Neutrophil (primary cell): Measurements from ENCODE around the gene FAM168B.

ENCODE experiments used
- H3K27ac ChIP-seq: fragments of 200-600 bp; sonication (generic); 2 replicates; pipeline ENCODE4 v1.5.1; 2016; ENCODE audit warnings: mild to moderate bottlenecking, moderate library complexity
- H3K27me3 ChIP-seq: fragments of 200-600 bp; sonication (generic); 2 replicates; pipeline ENCODE4 v1.6.0; 2016; ENCODE audit warnings: mild to moderate bottlenecking
- H3K36me3 ChIP-seq: fragments of 200-600 bp; sonication (generic); 2 replicates; pipeline ENCODE4 v1.5.1; 2017
- H3K4me1 ChIP-seq, 2 experiments: fragments of 200-600 bp in 1 of 2; sonication (generic) in 1 of 2; 1 replicate in 1 of 2; 2 replicates in 1 of 2; pipeline versions ENCODE4 v1.5.1 to v1.6.1; 2013 to 2016; ENCODE audit warnings: low read depth in 1 of 2, low read length in 1 of 2, mild to moderate bottlenecking in 1 of 2, moderate library complexity in 1 of 2; ENCODE audit not compliant: control insufficient read depth in 1 of 2, insufficient read depth in 1 of 2
- H3K4me3 ChIP-seq, 2 experiments: fragments of 200-600 bp in 1 of 2; sonication (generic) in 1 of 2; 1 replicate in 1 of 2; 2 replicates in 1 of 2; pipeline ENCODE4 v1.5.1; 2013 to 2016; ENCODE audit warnings: low read depth in 1 of 2, low read length in 1 of 2, mild to moderate bottlenecking in 1 of 2, moderate library complexity in 1 of 2
- H3K9me3 ChIP-seq: fragments of 200-600 bp; sonication (generic); 2 replicates; pipeline ENCODE4 v1.5.1; 2016
- TF ChIP-seq, protein P1 (sequence below): fragments of 200-600 bp; sonication (generic); IDR thresholded peaks from 2 replicates; pipeline ENCODE4 v1.5.1; 2016; ENCODE audit warnings: antibody characterized with exemption

The FAM168B gene

GRCh38 chr2:131035112-131035825 lies 58.0 kb downstream of the FAM168B start:
- TF ChIP-seq, protein P1, sequence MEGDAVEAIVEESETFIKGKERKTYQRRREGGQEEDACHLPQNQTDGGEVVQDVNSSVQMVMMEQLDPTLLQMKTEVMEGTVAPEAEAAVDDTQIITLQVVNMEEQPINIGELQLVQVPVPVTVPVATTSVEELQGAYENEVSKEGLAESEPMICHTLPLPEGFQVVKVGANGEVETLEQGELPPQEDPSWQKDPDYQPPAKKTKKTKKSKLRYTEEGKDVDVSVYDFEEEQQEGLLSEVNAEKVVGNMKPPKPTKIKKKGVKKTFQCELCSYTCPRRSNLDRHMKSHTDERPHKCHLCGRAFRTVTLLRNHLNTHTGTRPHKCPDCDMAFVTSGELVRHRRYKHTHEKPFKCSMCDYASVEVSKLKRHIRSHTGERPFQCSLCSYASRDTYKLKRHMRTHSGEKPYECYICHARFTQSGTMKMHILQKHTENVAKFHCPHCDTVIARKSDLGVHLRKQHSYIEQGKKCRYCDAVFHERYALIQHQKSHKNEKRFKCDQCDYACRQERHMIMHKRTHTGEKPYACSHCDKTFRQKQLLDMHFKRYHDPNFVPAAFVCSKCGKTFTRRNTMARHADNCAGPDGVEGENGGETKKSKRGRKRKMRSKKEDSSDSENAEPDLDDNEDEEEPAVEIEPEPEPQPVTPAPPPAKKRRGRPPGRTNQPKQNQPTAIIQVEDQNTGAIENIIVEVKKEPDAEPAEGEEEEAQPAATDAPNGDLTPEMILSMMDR: no peak

GRCh38 chr2:131034122-131035051 lies 58.9 kb downstream of the FAM168B start:
- Histone ChIP-seq H3K36me3 (no peaks in the 10 kb centered on the region), H3K27me3 (peaks cover 84% of the 10 kb centered on the region), H3K9me3 (no peaks in the 10 kb centered on the region), H3K4me1 (peaks cover 0 to 3% of the 10 kb centered on the region in 2 experiments), H3K4me3 (no peak overlapping the region), H3K27ac (no peak overlapping the region)
- TF ChIP-seq, protein P1: no peak

More at GRCh38 chr2:131035112-131035825, 58.0 kb downstream of the FAM168B start:
- H3K4me3 ChIP-seq: no peak overlapping the region
- H3K9me3 ChIP-seq: no peaks in the 10 kb centered on the region
- no peak overlapping the region for H3K27ac ChIP-seq
- peaks cover 93% of the 10 kb centered on the region for H3K27me3 ChIP-seq
- no peaks in the 10 kb centered on the region for H3K36me3 ChIP-seq
- H3K4me1 ChIP-seq: peaks cover 0 to 3% of the 10 kb centered on the region in 2 experiments

DNA sequence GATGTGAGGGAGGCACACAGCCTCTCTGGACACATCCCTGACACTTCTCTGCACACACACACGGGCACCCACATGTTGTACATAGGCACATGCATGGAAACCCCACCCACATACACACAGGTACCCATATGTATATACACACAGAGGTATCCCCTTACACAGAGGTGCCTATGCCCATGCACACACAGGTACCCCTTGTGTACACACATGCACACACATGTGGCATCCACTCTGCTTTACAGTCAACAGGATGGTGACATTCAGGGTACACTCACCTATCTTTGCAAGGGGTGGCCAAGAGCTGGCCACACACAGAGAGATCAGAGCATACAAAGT lies 59.5 kb downstream of the FAM168B start:
- Histone ChIP-seq H3K4me3 (no peak overlapping the region), H3K9me3 (no peaks in the 10 kb centered on the region), H3K27me3 (peaks cover 78% of the 10 kb centered on the region), H3K36me3 (no peaks in the 10 kb centered on the region), H3K4me1 (peaks cover 0 to 3% of the 10 kb centered on the region in 2 experiments), H3K27ac (no peak overlapping the region)
- TF ChIP-seq, protein P1: no peak

GRCh38 chr2:131032393-131032836 lies 60.8 kb downstream of the FAM168B start:
- TF ChIP-seq, protein P1: no peak
- Histone ChIP-seq H3K9me3 (peaks cover 6% of the 10 kb centered on the region), H3K4me1 (peaks cover 0 to 3% of the 10 kb centered on the region in 2 experiments), H3K4me3 (no peak overlapping the region), H3K27ac (no peak overlapping the region), H3K27me3 (peaks cover 70% of the 10 kb centered on the region), H3K36me3 (no peaks in the 10 kb centered on the region)

DNA sequence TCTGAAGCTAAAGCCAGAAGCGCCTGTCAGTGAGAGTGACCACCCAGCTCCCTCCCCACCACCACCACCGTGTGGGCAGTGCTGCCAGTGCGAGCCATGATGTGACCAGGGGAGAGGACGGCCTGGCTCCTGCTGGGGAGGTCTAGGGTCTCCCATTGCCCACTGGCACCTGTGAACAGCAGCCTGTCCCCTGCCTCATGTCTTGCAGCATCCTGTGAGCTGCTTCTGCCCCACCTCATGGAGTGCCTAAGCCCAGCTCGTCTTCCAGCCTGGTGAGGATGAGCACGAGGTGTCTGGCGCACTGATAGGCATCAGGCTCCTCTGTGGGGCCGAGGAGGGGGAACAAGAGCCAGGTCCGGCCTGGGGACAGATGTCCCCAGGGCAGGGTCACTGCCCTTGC lies 61.4 kb downstream of the FAM168B start:
- H3K4me3 ChIP-seq: no peak overlapping the region
- peaks cover 65% of the 10 kb centered on the region for H3K27me3 ChIP-seq
- no peak overlapping the region for H3K27ac ChIP-seq

More for the DNA sequence above, 61.4 kb downstream of the FAM168B start:
- Histone ChIP-seq H3K36me3 (no peaks in the 10 kb centered on the region), H3K9me3 (peaks cover 6% of the 10 kb centered on the region), H3K4me1 (peaks cover 2 to 4% of the 10 kb centered on the region in 2 experiments)
- TF ChIP-seq, protein P1: no peak
